HG03064 (cell line): ENCODE results near the gene HAGHL.
A peak's percentile ranks its signal among the peaks of the same experiment; 100 is the strongest.
"Not testable (repeated sequence)": the region's sequence is repeated elsewhere in the genome, so short reads cannot be mapped to it uniquely, and the experiment has no call there.

ENCODE experiments used
- ATAC-seq: cut with Tn5 transposase; IDR thresholded peaks from one replicate; pipeline ENCODE4 v1.9.1; 2021; ENCODE audit warnings: low read depth; ENCODE audit not compliant: unreplicated experiment

HAGHL gene

GRCh38 chr16:732332-732731, 5.4 kb downstream of the HAGHL start:
- no peak for ATAC-seq

- no peak for ATAC-seq
These were observed 6.0 kb downstream of the HAGHL start for GRCh38 chr16:732936-733335.

GRCh38 chr16:733382-734207, 6.7 kb downstream of the HAGHL start:
- no peak for ATAC-seq

GRCh38 chr16:734208-734980, 7.5 kb downstream of the HAGHL start:
- no peak for ATAC-seq

GRCh38 chr16:734981-735881, 8.3 kb downstream of the HAGHL start:
- no peak for ATAC-seq

- no peak for ATAC-seq
These were observed 9.1 kb downstream of the HAGHL start for GRCh38 chr16:735982-736453.

GRCh38 chr16:736936-737481, 10.1 kb downstream of the HAGHL start:
- no peak for ATAC-seq

- ATAC-seq = no peak
These were observed 12.9 kb downstream of the HAGHL start for GRCh38 chr16:739560-740458.

GRCh38 chr16:740459-740763, 13.5 kb downstream of the HAGHL start:
- peak; percentile 12 for ATAC-seq

GRCh38 chr16:740764-741505, 14.0 kb downstream of the HAGHL start, which contains the start of gene CIAO3:
Gene CIAO3 (minus strand): TSS chr16:740997. CDS start chr16:740985, 12 bp downstream.
- ATAC-seq = peak; percentile 73

- no peak for ATAC-seq
These were observed 15.2 kb downstream of the HAGHL start for GRCh38 chr16:741986-742629.

- not testable (repeated sequence) for ATAC-seq
These were observed 16.0 kb downstream of the HAGHL start for GRCh38 chr16:742894-743293.

GRCh38 chr16:743794-744500, 17.0 kb downstream of the HAGHL start:
- no peak for ATAC-seq

- no peak for ATAC-seq
These were observed 18.8 kb downstream of the HAGHL start for GRCh38 chr16:745739-746138.

- ATAC-seq = no peak
These were observed 19.7 kb downstream of the HAGHL start for GRCh38 chr16:746637-747036.

- ATAC-seq = no peak
These were observed 21.3 kb downstream of the HAGHL start for GRCh38 chr16:747978-748746.

- no peak for ATAC-seq
These were observed 22.1 kb downstream of the HAGHL start for GRCh38 chr16:749010-749409.
